ENCODE measurements around the gene TRIM67.

The TRIM67 gene

GRCh38 chr1:231194476-231194842, 32.6 kb downstream of the TRIM67 start:
- no peak for DNase-seq (ENCODE audit: low read depth)
- TF ChIP-seq, protein P1, sequence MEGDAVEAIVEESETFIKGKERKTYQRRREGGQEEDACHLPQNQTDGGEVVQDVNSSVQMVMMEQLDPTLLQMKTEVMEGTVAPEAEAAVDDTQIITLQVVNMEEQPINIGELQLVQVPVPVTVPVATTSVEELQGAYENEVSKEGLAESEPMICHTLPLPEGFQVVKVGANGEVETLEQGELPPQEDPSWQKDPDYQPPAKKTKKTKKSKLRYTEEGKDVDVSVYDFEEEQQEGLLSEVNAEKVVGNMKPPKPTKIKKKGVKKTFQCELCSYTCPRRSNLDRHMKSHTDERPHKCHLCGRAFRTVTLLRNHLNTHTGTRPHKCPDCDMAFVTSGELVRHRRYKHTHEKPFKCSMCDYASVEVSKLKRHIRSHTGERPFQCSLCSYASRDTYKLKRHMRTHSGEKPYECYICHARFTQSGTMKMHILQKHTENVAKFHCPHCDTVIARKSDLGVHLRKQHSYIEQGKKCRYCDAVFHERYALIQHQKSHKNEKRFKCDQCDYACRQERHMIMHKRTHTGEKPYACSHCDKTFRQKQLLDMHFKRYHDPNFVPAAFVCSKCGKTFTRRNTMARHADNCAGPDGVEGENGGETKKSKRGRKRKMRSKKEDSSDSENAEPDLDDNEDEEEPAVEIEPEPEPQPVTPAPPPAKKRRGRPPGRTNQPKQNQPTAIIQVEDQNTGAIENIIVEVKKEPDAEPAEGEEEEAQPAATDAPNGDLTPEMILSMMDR (IDR thresholded peaks at IDR 0.05; ENCODE audit: insufficient read depth, low read depth, low read length, missing control alignments): no peak
- H3K4me3 ChIP-seq (ENCODE audit: low read depth, low read length): no peak overlapping the region

DNA sequence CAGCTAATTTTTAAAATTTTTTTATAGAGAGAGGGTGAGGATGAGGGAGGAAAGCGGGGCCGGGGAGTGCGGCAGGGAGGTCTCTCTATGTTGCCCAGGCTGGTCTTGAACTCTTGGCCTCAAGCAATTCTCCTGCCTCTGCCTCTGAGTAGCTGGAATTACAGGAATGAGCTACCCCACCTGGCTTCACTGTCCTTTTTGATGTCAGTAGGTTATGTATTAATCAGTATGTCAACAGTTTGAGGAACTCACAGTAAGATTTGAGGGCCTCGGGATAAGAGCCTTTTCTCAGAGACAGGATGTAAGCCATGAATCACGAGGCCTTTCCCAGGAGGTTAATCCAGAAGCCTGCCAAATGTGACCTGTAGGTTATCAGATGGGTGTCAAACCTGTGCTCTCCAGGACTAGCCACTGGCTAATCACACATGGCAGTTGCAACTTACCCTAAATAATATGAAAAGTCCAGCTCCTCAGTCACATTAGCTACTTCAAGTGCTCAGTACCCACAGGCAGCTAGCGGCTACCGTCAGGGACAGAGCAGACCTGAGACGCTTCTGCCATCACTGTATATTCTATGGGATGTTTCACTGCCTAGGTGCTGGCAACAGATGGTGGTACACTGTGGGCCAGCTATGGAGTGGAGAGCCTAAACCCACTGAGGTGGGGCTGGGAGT, 33.1 kb downstream of the TRIM67 start:
- TF ChIP-seq, protein P1 (IDR thresholded peaks at IDR 0.05; ENCODE audit: insufficient read depth, low read depth, low read length, missing control alignments): no peak
- H3K4me3 ChIP-seq (ENCODE audit: low read depth, low read length): no peak overlapping the region
- DNase-seq (ENCODE audit: low read depth): no peak

GRCh38 chr1:231196307-231196706, 34.4 kb downstream of the TRIM67 start:
- TF ChIP-seq, protein P1 (IDR thresholded peaks at IDR 0.05; ENCODE audit: insufficient read depth, low read depth, low read length, missing control alignments): no peak
- DNase-seq (ENCODE audit: low read depth): no peak
- H3K4me3 ChIP-seq (ENCODE audit: low read depth, low read length): no peak overlapping the region

DNA sequence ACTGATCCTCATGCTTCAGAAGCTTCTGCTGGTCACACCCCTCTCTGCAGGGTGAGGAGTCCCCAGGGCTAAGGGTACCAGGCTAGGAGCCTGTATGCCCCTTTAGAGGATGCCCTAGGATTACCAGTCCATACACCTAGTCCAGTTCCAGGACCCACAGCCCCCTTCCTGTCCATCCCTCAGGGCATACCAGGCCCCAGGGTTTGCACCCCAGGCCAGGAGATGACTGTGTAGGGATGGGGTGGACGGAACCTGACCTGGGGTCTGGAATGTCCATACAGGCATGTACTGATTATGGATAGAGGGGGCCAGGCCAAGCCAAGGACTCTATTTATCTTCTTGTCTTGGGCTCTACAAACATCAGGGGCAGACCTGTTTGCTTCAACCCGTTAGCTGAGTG, 34.9 kb downstream of the TRIM67 start:
- no peak for DNase-seq (ENCODE audit: low read depth)
- TF ChIP-seq, protein P1 (IDR thresholded peaks at IDR 0.05; ENCODE audit: insufficient read depth, low read depth, low read length, missing control alignments): no peak
- no peak overlapping the region for H3K4me3 ChIP-seq (ENCODE audit: low read depth, low read length)

DNA sequence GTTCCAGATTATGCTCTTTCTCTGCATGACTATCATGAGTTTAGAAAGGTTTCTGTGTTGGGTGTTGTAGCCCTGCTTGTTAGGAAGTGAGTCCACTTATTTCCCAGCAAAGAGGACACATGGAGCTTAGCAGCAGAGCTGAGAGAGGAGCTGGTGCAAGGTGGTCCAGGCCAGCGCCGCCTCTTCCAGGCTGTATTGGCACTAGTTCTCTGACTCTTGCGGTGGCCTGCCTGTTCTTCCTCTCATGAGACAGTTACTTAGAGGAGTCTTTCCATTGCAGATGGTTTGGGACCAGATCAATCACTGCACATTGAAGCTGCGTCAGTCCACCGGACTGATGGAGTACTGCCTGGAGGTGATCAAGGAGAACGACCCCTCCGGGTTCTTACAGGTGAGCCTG, 38.0 kb downstream of the TRIM67 start:
- TF ChIP-seq, protein P1 (IDR thresholded peaks at IDR 0.05; ENCODE audit: insufficient read depth, low read depth, low read length, missing control alignments): no peak
- no peak overlapping the region for H3K4me3 ChIP-seq (ENCODE audit: low read depth, low read length)
- no peak for DNase-seq (ENCODE audit: low read depth)

DNA sequence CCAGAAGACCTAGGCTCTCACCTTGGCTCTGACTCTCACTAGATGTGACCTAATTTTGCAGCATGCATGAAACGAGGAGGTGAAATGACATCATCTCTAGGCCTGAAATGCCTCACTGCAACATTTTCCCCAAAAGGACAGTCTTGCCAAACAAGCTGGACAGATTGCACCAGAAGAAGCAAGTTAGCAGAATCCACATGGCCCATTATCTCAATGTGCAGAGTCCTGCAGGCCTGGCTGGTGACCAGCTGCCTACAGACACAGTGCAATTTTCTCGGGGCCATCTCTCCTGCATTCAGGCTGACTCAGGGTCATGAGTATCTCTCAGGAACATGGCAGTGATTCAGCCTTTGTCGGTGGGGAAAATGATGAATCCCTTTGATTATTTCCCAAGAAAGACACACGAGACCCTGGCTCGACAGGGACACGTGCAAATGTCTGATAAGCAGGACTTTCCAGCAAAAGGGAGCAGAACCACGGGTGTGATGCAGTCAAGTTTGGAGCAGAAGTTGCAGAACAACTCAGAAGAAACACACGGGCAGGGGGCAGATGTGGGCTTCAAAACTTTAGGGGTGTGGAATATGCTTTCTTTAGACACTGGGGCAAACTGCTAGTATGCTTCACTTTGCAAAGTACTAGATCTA, 38.7 kb downstream of the TRIM67 start:
- no peak for DNase-seq (ENCODE audit: low read depth)
- H3K4me3 ChIP-seq (ENCODE audit: low read depth, low read length): no peak overlapping the region
- TF ChIP-seq, protein P1 (IDR thresholded peaks at IDR 0.05; ENCODE audit: insufficient read depth, low read depth, low read length, missing control alignments): no peak

Data from GM12865 (cell line).